Endothelial cell of umbilical vein (primary cell): ENCODE measurements around the gene CARD14. TPM values are rescaled to one million over a fixed set of nuclear protein-coding genes. Genes with fewer than 3 reads are reported as not detected.

Source experiments
- BruUV-seq: library from RNA; stranded (reverse); fragments of 400-500 nt; replicated peaks from 2 replicates; lab custom pipeline; 2021; lab: Mats Ljungman, UMichigan
- CTCF ChIA-PET: fragments of 300-600, 350-600 bp; sonication (Branson Sonifier 250); formaldehyde crosslinking; loops from one replicate; lab custom pipeline; 2021; ENCODE audit warnings: antibody characterized with exemption, inconsistent platforms; lab: Charles Lee
- POLR2A ChIA-PET: fragments of 300-600, 350-600 bp; sonication (Branson Sonifier 250); formaldehyde crosslinking; loops from one replicate; lab custom pipeline; 2021; ENCODE audit warnings: antibody characterized with exemption, inconsistent platforms; lab: Charles Lee
- DNase-seq: peaks from one replicate; pipeline ENCODE4 v3.0.0-alpha.2; 2011; ENCODE audit warnings: low read depth, low spot score
- FAIRE-seq: peaks from 2 replicates; lab custom pipeline; 2011; peaks lifted over from hg19 to GRCh38; lab: Jason Lieb, UNC
- H2AFZ ChIP-seq: 2 replicates; pipeline ENCODE4 v1.6.0; 2012; ENCODE audit warnings: low read depth, low read length, control low read depth, inconsistent platforms
- H3K27ac ChIP-seq: 2 replicates; pipeline ENCODE4 v1.5.1; 2011; ENCODE audit warnings: low read depth, mild to moderate bottlenecking, control low read depth, low read length, moderate library complexity; ENCODE audit not compliant: insufficient read depth
- H3K27me3 ChIP-seq, 2 experiments: 2 replicates each; pipeline versions ENCODE4 v1.6.0 to v1.6.1; 2011; ENCODE audit warnings: low read length in 2 of 2, mixed read lengths in 1 of 2; ENCODE audit not compliant: control insufficient read depth in 2 of 2, insufficient read depth in 2 of 2
- H3K36me3 ChIP-seq, 2 experiments: 2 replicates in 1 of 2; 3 replicates in 1 of 2; pipeline ENCODE4 v1.5.1; 2011; ENCODE audit warnings: low read length in 2 of 2, mild to moderate bottlenecking in 1 of 2, moderate library complexity in 1 of 2; ENCODE audit not compliant: control insufficient read depth in 2 of 2, insufficient read depth in 2 of 2; ENCODE audit errors: extremely low read depth in 1 of 2
- H3K4me1 ChIP-seq: 3 replicates; pipeline ENCODE4 v1.5.1; 2011; ENCODE audit warnings: mild to moderate bottlenecking, low read length; ENCODE audit not compliant: control insufficient read depth, insufficient read depth; ENCODE audit errors: extremely low read depth
- H3K4me2 ChIP-seq: 2 replicates; pipeline ENCODE4 v1.6.1; 2011; ENCODE audit warnings: low read length, control low read depth, mixed read lengths; ENCODE audit not compliant: insufficient read depth
- H3K4me3 ChIP-seq, 3 experiments: fragments of 200-600 bp in 1 of 3; sonication (generic), shearing (Covaris generic) in 1 of 3; replicated peaks in 1 of 3; 2 replicates each; pipeline ENCODE4 v1.5.1; 2011 to 2016; ENCODE audit warnings: control low read depth in 3 of 3, low read length in 3 of 3, mild to moderate bottlenecking in 2 of 3, inconsistent platforms in 1 of 3, low read depth in 1 of 3, moderate library complexity in 1 of 3; ENCODE audit not compliant: insufficient read depth in 1 of 3
- H3K79me2 ChIP-seq: 2 replicates; pipeline ENCODE4 v1.6.0; 2012; ENCODE audit warnings: low read length, inconsistent platforms; ENCODE audit not compliant: control insufficient read depth, insufficient read depth
- H3K9ac ChIP-seq: replicated peaks from 2 replicates; pipeline ENCODE3; 2011; ENCODE audit warnings: low read length, control low read depth; ENCODE audit not compliant: insufficient read depth; ENCODE audit errors: extremely low read depth
- H3K9me1 ChIP-seq: replicated peaks from 3 replicates; pipeline ENCODE4 v1.6.0; 2011; ENCODE audit warnings: mild to moderate bottlenecking, low read length; ENCODE audit not compliant: control insufficient read depth, insufficient read depth; ENCODE audit errors: extremely low read depth
- H3K9me3 ChIP-seq: replicated peaks from 2 replicates; pipeline ENCODE4 v1.5.1; 2012; ENCODE audit warnings: low read length, inconsistent platforms; ENCODE audit not compliant: control insufficient read depth, insufficient read depth
- H4K20me1 ChIP-seq: replicated peaks from 2 replicates; pipeline ENCODE3; 2011; ENCODE audit warnings: mild to moderate bottlenecking, low read length; ENCODE audit not compliant: control insufficient read depth, insufficient read depth; ENCODE audit errors: extremely low read depth
- CTCF ChIP-seq, 2 donors: IDR thresholded peaks; 1 replicate in 1 of 2; 2 replicates in 1 of 2; pipeline ENCODE4 v1.5.1; 2011; ENCODE audit warnings: low read length in 2 of 2, mild to moderate bottlenecking in 2 of 2, moderate library complexity in 2 of 2, control low read depth in 1 of 2, inconsistent platforms in 1 of 2, low read depth in 1 of 2; ENCODE audit not compliant: insufficient read depth in 1 of 2; ENCODE audit errors: extremely low read depth in 1 of 2
- EZH2 ChIP-seq: IDR thresholded peaks from 2 replicates; pipeline ENCODE4 v1.6.1; 2012; ENCODE audit warnings: borderline replicate concordance, low read depth, mild to moderate bottlenecking, moderate library complexity, low read length, inconsistent platforms; ENCODE audit not compliant: severe bottlenecking
- FOS ChIP-seq: IDR thresholded peaks from 2 replicates; pipeline ENCODE4 v1.6.1; 2011; ENCODE audit warnings: mild to moderate bottlenecking, low read length, moderate library complexity, borderline replicate concordance; ENCODE audit not compliant: insufficient read depth
- JUN ChIP-seq: IDR thresholded peaks from 2 replicates; pipeline ENCODE4 v1.6.1; 2011; ENCODE audit warnings: borderline replicate concordance, low read depth; ENCODE audit not compliant: insufficient read length, insufficient read depth
- MYC ChIP-seq: IDR thresholded peaks from one replicate; pipeline ENCODE4 v1.6.1; 2011; ENCODE audit warnings: mild to moderate bottlenecking, low read depth, low read length
- POLR2A ChIP-seq: IDR thresholded peaks from 2 replicates; pipeline ENCODE4 v1.6.1; 2012; ENCODE audit warnings: low read depth, mild to moderate bottlenecking, control low read depth, low read length
- POLR2AphosphoS5 ChIP-seq: IDR thresholded peaks from 2 replicates; pipeline ENCODE4 v1.6.1; 2012; ENCODE audit warnings: low read depth, mild to moderate bottlenecking, control low read depth, low read length, moderate library complexity; ENCODE audit not compliant: insufficient read depth
- dilution Hi-C: fragments of 300-500 bp; cut with MboI; formaldehyde crosslinking; loops from one replicate; pipeline ENCODE4 v1.15.0; 2019; ENCODE audit warnings: low sequenced_read_pairs; ENCODE audit not compliant: extremely low pct_ligation_motif_present
- intact Hi-C: fragments of 100-400 bp; cut with micrococcal nuclease; formaldehyde crosslinking; loops from one replicate; pipeline ENCODE4 v1.10.0; 2022
- polyA plus RNA-seq, 4 experiments: library from polyadenylated mRNA; depleted of rRNA in 3 of 4; stranded (reverse) in 3 of 4; unstranded in 1 of 4; fragments of >200 nt; gene quantifications; 2 replicates each; pipeline versions ENCODE4 v1.2.1 to v1.2.3, GENCODE V29; 2011 to 2012; ENCODE audit warnings: missing spikeins in 1 of 4
- total RNA-seq: library from RNA; stranded (reverse); gene quantifications from 2 replicates; pipeline ENCODE4 v1.2.3, GENCODE V29; 2021
- TF ChIP-seq, protein P1 (sequence below): IDR thresholded peaks from 2 replicates; pipeline ENCODE4 v1.6.1; 2011; ENCODE audit not compliant: insufficient read depth, insufficient read length

Gene CARD14
- total and polyA plus RNA-seq, 2 donors (not counting 3 experiments of a cell fraction or from before 2014, with no cell fraction given) = not detected

- DNase-seq (peak; percentile 100), FAIRE-seq (peak; percentile 96)
- peak within 1 kb of the TSS; percentile 86 for H3K4me2 ChIP-seq
- ChIA-PET POLR2A (no interaction called here), CTCF (interaction anchor here (0.8 to 1.4 kb wide), 4 partner anchors 23 to 116 kb away, joined by 3 to 6 read pairs (median 4); partner anchors contain the start of gene GAA)
- intact Hi-C loops (loop anchor here (1.0 to 5.0 kb wide), 5 partner anchors 31 to 115 kb away; partner anchors contain the start of genes CCDC40 and RNF213), dilution Hi-C loops (no loop called here)
- H4K20me1 ChIP-seq = peaks cover 2% of the 10 kb centered on the region
- peaks cover 42% of the 10 kb centered on the region for H3K79me2 ChIP-seq
- H3K27me3 ChIP-seq = no peaks in the 10 kb centered on the region
- peak within 1 kb of the TSS; percentile 67 for H3K27ac ChIP-seq
- H3K9me3 ChIP-seq = no peaks in the 10 kb centered on the region
- peak within 1 kb of the TSS; percentile 90 for H3K9ac ChIP-seq
- H3K9me1 ChIP-seq = no peaks in the 10 kb centered on the region
- TF ChIP-seq EZH2 = no peak
- TF ChIP-seq JUN = no peak
- TF ChIP-seq CTCF (IDR thresholded peaks at IDR 0.05; ENCODE audit: extremely low read depth in 1 of 2, insufficient read depth in 1 of 2, low read depth in 1 of 2, low read length in 2 of 2) = no peak
- TF ChIP-seq, protein P1, sequence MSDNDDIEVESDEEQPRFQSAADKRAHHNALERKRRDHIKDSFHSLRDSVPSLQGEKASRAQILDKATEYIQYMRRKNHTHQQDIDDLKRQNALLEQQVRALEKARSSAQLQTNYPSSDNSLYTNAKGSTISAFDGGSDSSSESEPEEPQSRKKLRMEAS = peak; percentile 85
- peak; percentile 75 for TF ChIP-seq POLR2A
- peak; percentile 98 for TF ChIP-seq POLR2AphosphoS5
- no peak for TF ChIP-seq FOS
- no peak for TF ChIP-seq MYC
- H3K4me3 ChIP-seq = peak within 1 kb of the TSS; percentile 61 to 81 (median 68)
- H2AFZ ChIP-seq = peak within 1 kb of the TSS; percentile 70
- H3K36me3 ChIP-seq = peaks cover 0 to 6% of the 10 kb centered on the region in 2 experiments
- H3K4me1 ChIP-seq = peaks cover 17% of the 10 kb centered on the region
- BruUV-seq = TSS peak; percentile 58
Observed at GRCh38 chr17:80147035-80147822, 22.6 kb upstream of the CARD14 start, which contains the start of gene EIF4A3. Gene EIF4A3 (minus strand): TSS chr17:80147128. CDS start chr17:80146961, 167 bp downstream.
